DOHH2 (cell line): ENCODE results near the gene LAMB3.

ENCODE experiments used
- H3F3A ChIP-seq: fragments of 200-600 bp; sonication (generic), shearing (Covaris generic); 2 replicates; pipeline ENCODE4 v1.6.0; 2016; ENCODE audit warnings: antibody characterized with exemption, mild to moderate bottlenecking; ENCODE audit not compliant: control insufficient read depth, insufficient read depth
- H3K27ac ChIP-seq: fragments of 200-600 bp; sonication (generic); 2 replicates; pipeline ENCODE4 v1.5.1; 2014; ENCODE audit warnings: low read depth, mild to moderate bottlenecking, low read length, moderate library complexity
- H3K27me3 ChIP-seq: fragments of 200-600 bp; sonication (generic); 2 replicates; pipeline ENCODE4 v1.6.1; 2014; ENCODE audit warnings: mild to moderate bottlenecking, low read length, mixed read lengths; ENCODE audit not compliant: control insufficient read depth
- H3K36me3 ChIP-seq: fragments of 200-600 bp; sonication (generic); 2 replicates; pipeline ENCODE4 v1.6.1; 2014; ENCODE audit warnings: mild to moderate bottlenecking, low read length, moderate library complexity, mixed read lengths; ENCODE audit not compliant: control insufficient read depth
- H3K4me1 ChIP-seq: fragments of 200-600 bp; sonication (generic); 2 replicates; pipeline ENCODE4 v1.6.1; 2014; ENCODE audit warnings: mild to moderate bottlenecking, low read length, mixed read lengths; ENCODE audit not compliant: control insufficient read depth
- H3K4me2 ChIP-seq: fragments of 200-600 bp; sonication (generic); 2 replicates; pipeline ENCODE4 v1.6.0; 2014; ENCODE audit warnings: mild to moderate bottlenecking, low read length, moderate library complexity
- H3K4me3 ChIP-seq: fragments of 200-600 bp; sonication (generic); 2 replicates; pipeline ENCODE4 v1.5.1; 2014; ENCODE audit warnings: mild to moderate bottlenecking, low read length, mixed read lengths
- H3K79me2 ChIP-seq: fragments of 200-600 bp; sonication (generic); 2 replicates; pipeline ENCODE4 v1.6.1; 2014; ENCODE audit warnings: mild to moderate bottlenecking, low read length, mixed read lengths; ENCODE audit not compliant: control insufficient read depth
- H3K9me2 ChIP-seq: fragments of 200-600 bp; sonication (generic); replicated peaks from 2 replicates; pipeline ENCODE4 v1.6.1; 2014; ENCODE audit warnings: mild to moderate bottlenecking, low read length, mixed read lengths; ENCODE audit not compliant: control insufficient read depth
- H3K9me3 ChIP-seq: fragments of 200-600 bp; sonication (generic); 2 replicates; pipeline ENCODE4 v1.6.1; 2014; ENCODE audit warnings: antibody characterized with exemption, low read length, mixed read lengths; ENCODE audit not compliant: control insufficient read depth, insufficient read depth
- H4K20me1 ChIP-seq: fragments of 200-600 bp; sonication (generic); 2 replicates; pipeline ENCODE4 v1.6.0; 2014; ENCODE audit warnings: low read depth, mild to moderate bottlenecking, antibody characterized with exemption, low read length, moderate library complexity; ENCODE audit not compliant: control insufficient read depth, insufficient read depth
- EZH2phosphoT487 ChIP-seq: fragments of 200-600 bp; sonication (generic); IDR thresholded peaks from 2 replicates; pipeline ENCODE4 v1.6.1; 2017; ENCODE audit warnings: borderline replicate concordance, mild to moderate bottlenecking, antibody characterized with exemption, low read length, moderate library complexity, mixed read lengths
- TF ChIP-seq, protein P1 (sequence below): fragments of 200-600 bp; sonication (generic); IDR thresholded peaks from one replicate; pipeline ENCODE4 v1.5.1; 2014; ENCODE audit warnings: antibody characterized with exemption, mild to moderate bottlenecking, low read depth, low read length; ENCODE audit not compliant: poor library complexity, severe bottlenecking

The LAMB3 gene

DNA sequence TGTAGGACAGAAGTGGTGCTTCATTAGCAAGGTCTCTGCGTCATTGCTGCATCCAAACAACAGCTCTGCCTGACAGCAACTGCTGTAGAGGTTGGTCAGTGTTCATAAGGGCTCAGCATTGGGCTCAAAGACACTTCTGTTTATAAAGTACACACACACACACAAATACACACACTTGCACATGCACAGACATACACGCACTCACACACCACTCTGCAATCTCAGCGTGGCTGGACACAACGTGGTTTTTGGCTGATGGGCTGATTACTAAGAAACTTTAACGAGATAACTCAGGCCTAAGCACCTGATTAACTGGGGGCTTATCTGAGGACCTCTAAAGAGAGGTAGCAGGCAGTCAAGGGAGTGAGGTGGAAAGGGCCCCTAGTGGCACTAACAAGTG lies 48.3 kb downstream of the LAMB3 start:
- no peaks in the 10 kb centered on the region for H3K79me2 ChIP-seq
- H4K20me1 ChIP-seq, result no peaks in the 10 kb centered on the region
- no peaks in the 10 kb centered on the region for H3K9me2 ChIP-seq
- H3K36me3 ChIP-seq, result no peaks in the 10 kb centered on the region
- H3F3A ChIP-seq, result no peaks in the 10 kb centered on the region
- TF ChIP-seq EZH2phosphoT487, result no peak
- TF ChIP-seq, protein P1, sequence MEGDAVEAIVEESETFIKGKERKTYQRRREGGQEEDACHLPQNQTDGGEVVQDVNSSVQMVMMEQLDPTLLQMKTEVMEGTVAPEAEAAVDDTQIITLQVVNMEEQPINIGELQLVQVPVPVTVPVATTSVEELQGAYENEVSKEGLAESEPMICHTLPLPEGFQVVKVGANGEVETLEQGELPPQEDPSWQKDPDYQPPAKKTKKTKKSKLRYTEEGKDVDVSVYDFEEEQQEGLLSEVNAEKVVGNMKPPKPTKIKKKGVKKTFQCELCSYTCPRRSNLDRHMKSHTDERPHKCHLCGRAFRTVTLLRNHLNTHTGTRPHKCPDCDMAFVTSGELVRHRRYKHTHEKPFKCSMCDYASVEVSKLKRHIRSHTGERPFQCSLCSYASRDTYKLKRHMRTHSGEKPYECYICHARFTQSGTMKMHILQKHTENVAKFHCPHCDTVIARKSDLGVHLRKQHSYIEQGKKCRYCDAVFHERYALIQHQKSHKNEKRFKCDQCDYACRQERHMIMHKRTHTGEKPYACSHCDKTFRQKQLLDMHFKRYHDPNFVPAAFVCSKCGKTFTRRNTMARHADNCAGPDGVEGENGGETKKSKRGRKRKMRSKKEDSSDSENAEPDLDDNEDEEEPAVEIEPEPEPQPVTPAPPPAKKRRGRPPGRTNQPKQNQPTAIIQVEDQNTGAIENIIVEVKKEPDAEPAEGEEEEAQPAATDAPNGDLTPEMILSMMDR, result no peak
- H3K4me1 ChIP-seq, result no peaks in the 10 kb centered on the region
- no peak overlapping the region for H3K27ac ChIP-seq
- no peak overlapping the region for H3K4me3 ChIP-seq
- H3K9me3 ChIP-seq, result no peaks in the 10 kb centered on the region
- no peak overlapping the region for H3K4me2 ChIP-seq
- peaks cover 6% of the 10 kb centered on the region; the same call in 1 of the 2 replicates for H3K27me3 ChIP-seq

DNA sequence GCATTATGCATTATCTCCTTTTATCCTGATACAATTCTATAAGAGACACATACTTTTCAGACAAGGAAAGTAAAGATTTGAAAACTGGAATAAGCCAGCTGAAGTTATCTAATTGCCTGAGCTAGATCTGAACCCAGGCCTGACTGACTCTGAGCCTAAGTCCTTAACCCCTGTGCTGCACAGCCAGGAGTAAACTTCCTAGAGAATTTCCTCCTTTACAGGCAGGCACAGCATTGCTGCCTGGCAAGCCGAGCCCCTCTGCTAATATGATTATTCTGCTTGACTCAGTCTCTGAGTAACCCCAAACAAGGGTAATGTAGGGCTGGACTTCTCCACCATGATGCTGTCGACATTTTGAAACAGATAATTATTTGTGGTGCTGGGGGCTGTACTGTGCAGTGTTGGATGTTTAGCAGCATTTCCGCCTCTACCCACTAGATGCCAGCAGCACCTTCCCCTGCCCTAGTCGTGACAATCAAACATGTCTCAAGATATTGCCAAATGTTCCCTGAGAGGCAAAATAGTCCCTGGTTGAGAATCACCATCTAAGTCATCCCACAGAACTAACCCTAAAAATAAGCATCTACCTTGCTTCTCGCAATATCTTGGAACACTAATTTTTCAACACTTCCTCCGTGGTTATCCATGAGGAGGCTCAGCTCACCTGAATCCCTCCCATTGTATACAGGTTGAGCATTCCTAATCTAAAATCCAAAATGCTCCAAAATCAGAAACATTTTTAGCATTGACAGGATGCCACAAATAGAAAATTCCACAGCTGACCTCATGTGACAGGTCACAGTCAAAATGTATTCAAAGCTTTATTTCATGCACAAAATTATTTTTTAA lies 50.2 kb downstream of the LAMB3 start:
- Histone ChIP-seq H3K4me2 (no peak overlapping the region), H3K9me3 (no peaks in the 10 kb centered on the region), H3K9me2 (no peaks in the 10 kb centered on the region), H3K4me1 (no peaks in the 10 kb centered on the region), H3K27ac (no peak overlapping the region), H3F3A (no peaks in the 10 kb centered on the region), H3K79me2 (no peaks in the 10 kb centered on the region), H4K20me1 (no peaks in the 10 kb centered on the region), H3K4me3 (no peak overlapping the region), H3K36me3 (no peaks in the 10 kb centered on the region), H3K27me3 (peaks cover 6% of the 10 kb centered on the region; the same call in 1 of the 2 replicates)
- TF ChIP-seq, protein P1, result peak; percentile 64
- TF ChIP-seq EZH2phosphoT487, result no peak

DNA sequence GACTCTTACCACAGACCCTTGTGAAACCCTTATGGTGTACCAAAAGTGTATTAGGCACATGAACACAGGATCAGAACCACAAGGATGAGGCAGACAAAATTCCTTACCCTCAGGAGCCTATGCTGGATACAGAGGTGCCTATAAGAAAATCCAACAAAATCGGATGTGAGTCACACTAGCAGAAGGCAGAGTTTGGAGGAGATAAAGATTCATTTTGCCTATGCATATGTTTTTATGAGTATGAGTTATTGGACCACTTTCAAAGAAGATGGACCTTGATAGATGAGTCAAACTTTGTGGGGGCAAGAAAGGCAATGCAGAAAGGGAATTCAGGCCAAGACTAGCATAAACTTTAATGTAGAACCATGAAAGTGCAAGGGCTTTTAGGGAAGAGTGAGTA lies 51.7 kb downstream of the LAMB3 start:
- no peak overlapping the region for H3K4me3 ChIP-seq
- H3K36me3 ChIP-seq, result no peaks in the 10 kb centered on the region
- no peaks in the 10 kb centered on the region for H4K20me1 ChIP-seq
- no peaks in the 10 kb centered on the region for H3K9me3 ChIP-seq
- no peaks in the 10 kb centered on the region for H3K9me2 ChIP-seq
- H3K4me1 ChIP-seq, result no peaks in the 10 kb centered on the region
- H3K4me2 ChIP-seq, result no peak overlapping the region
- H3K79me2 ChIP-seq, result no peaks in the 10 kb centered on the region
- H3F3A ChIP-seq, result no peaks in the 10 kb centered on the region
- peaks cover 6% of the 10 kb centered on the region; the same call in 1 of the 2 replicates for H3K27me3 ChIP-seq
- TF ChIP-seq, protein P1, result no peak
- no peak overlapping the region for H3K27ac ChIP-seq
